Left kidney (tissue), 2 donors: Measurements from ENCODE around the gene TMIGD2. TPM values are rescaled to one million over a fixed set of nuclear protein-coding genes. Genes with fewer than 3 reads are reported as not detected.
"Not testable (repeated sequence)": the region's sequence is repeated elsewhere in the genome, so short reads cannot be mapped to it uniquely, and the experiment has no call there.

Experiments
- DNase-seq: peaks from one replicate; pipeline ENCODE4 v3.0.0-alpha.2; 2013
- polyA plus RNA-seq: library from polyadenylated mRNA; unstranded; fragments of 120-200 nt; gene quantifications from one replicate; pipeline ENCODE4 v1.2.1, GENCODE V29; 2013; ENCODE audit not compliant: insufficient read length

The TMIGD2 gene
- polyA plus RNA-seq, 1 donor: 0.42 TPM

DNA sequence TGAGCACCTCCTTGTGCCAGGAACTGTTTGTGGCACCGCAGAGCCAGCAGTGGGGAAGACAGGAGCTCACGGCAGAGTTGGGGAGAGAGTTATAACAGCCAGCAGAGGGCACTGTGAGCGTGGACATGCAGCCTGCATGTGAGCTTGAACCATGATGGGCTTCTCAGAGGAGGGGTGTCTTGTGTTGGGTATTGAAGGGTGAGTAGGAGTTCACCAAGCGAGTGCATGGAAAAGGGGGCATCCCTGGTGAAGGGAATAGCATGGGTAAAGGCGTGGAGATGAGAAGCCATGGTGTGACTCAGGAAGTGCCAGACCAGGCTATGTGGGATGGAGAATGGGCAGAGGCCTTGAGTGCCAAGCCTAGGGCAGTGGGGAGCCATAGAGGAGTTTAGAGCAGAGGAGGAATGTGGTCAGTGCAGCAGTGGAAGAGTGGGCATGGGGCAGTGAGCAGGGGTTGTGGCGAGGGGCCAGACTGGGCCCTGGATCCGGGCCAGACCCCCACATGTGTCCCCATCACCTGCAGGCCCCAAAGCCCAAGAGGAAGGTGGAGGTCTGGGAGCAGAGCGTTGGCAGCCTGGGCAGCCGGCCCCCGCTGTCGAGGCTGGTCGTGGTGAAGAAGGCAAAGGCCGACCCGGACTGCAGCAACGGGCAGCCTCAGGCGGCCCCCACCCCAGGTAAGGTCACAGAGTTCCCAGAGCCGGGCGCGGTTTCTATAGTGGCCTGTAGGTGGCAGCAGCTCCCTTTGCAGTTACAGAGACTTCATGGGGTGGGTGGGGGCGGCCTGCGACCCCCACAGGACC is 34.9 kb downstream of the TMIGD2 start:
- DNase-seq: no peak

GRCh38 chr19:4266253-4267000 is 35.8 kb downstream of the TMIGD2 start:
- no peak for DNase-seq

DNA sequence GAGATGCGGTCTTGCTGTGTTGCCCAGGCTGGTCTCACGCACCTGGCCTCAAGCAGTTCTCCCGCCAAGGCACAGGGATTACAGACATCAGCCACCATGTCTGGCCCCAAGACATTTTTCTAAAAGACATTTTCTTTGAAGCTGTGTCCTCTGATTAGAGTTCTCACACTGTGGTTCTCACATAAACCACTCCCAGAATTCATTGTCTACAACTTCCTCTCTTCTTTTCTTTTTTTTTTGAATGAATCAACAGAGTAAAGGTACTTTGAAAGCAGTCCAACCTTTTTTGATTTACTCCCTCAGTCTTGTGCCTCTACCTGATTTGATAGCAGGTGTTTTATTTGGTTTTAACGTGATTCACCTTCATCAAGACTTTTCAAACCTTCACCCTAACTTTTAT is 37.4 kb downstream of the TMIGD2 start:
- DNase-seq: no peak

DNA sequence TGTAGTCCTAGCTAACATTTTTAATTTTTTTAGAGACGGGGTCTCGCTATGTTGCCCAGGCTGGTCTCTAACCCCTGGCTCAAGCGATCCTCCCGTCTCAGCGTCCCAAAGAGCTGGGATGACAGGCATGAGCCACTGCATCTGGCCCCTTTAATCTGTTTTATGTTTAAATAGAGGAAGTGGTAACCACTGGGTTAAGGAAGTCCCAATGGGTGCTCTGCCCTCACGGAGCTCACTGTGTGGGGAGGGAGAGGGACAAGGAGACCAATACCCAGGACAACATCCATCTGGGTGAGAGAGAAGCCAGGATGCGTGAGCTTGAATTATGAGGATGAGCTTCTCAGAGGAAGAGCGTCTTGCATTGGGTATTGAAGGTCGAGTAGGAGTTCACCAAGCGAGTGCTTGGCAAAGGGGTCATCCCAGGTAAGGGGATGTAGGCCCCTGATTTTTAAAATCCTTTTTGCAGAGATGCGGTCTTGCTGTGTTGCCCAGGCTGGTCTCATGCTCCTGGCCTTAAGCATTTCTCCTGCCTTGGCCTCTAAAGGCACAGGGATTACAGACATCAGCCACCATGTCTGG is 41.5 kb downstream of the TMIGD2 start:
- DNase-seq: no peak

GRCh38 chr19:4258181-4258580 is 44.0 kb downstream of the TMIGD2 start:
- no peak for DNase-seq

DNA sequence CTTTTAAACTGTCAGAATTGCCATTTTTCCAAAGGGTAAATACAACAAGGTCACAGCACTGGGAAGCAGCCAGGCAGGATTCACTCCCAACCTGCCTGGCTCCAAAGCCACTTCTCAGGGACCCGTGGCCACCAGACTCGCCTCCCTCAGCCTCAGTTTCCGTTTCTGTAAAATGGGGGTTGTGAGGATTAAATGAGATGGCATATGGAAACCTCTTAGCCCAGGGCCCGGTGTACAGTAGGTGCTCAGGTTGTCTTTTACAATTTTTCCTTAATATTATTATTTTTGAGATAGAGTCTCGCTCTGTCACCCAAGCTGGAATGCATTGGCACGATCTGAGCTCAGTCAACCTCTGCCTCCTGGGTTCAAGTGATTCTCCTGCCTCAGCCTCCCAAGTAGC is 45.2 kb downstream of the TMIGD2 start:
- no peak for DNase-seq

DNA sequence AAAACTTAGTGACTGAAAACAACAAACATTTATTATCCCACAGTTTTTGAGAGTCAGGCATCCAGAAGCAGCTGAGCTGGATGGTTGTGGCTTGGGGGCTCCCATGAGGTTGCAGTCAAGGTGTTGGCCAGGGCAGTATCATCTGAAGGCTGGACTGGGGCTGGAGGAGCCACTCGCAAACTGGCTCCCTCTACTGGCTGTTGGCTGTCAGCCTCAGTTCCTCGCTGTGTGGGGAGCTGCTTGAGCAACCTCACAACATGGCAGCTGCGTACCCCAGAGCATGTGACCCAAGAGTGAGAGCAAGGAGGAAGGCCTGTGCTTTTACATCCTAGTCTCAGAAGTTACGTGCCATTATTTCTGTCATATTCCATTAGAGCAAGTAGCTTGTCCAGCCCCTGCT is 45.6 kb downstream of the TMIGD2 start:
- DNase-seq: no peak

GRCh38 chr19:4246767-4247593 is 55.2 kb downstream of the TMIGD2 start, which contains the start of gene YJU2:
Gene YJU2, plus strand, starts transcription at chr19:4247080. Its CDS starts 67 bp downstream, at chr19:4247147.
- peak; percentile 100 for DNase-seq

GRCh38 chr19:4245938-4246337 is 56.3 kb downstream of the TMIGD2 start:
- DNase-seq: not testable (repeated sequence)

Other genes with a start within 250 kb of the TMIGD2 start
- gene ZBTB7A, start 235.5 kb downstream of the TMIGD2 start, polyA plus RNA-seq: 7.9 TPM
- gene MAP2K2, start 178.3 kb downstream of the TMIGD2 start, polyA plus RNA-seq: 92.7 TPM
- gene CREB3L3, start 148.8 kb downstream of the TMIGD2 start, polyA plus RNA-seq: 1.00 TPM
- 16.3 TPM for gene SIRT6, start 119.8 kb downstream of the TMIGD2 start, polyA plus RNA-seq
- 1.4 TPM for gene ANKRD24, start 119.7 kb downstream of the TMIGD2 start, polyA plus RNA-seq
- gene EBI3, start 72.9 kb downstream of the TMIGD2 start, polyA plus RNA-seq: 0.35 TPM
- gene YJU2, start 55.3 kb downstream of the TMIGD2 start, polyA plus RNA-seq: 16.6 TPM
- 2.4 TPM for gene SHD, start 23.1 kb downstream of the TMIGD2 start, polyA plus RNA-seq
- gene FSD1, start 2.2 kb upstream of the TMIGD2 start, polyA plus RNA-seq: 7.2 TPM
- 23.3 TPM for gene STAP2, start 36.4 kb upstream of the TMIGD2 start, polyA plus RNA-seq
- 23.2 TPM for gene MPND, start 41.2 kb upstream of the TMIGD2 start, polyA plus RNA-seq
- 54.0 TPM for gene SH3GL1, start 98.2 kb upstream of the TMIGD2 start, polyA plus RNA-seq
- gene CHAF1A, start 100.3 kb upstream of the TMIGD2 start, polyA plus RNA-seq: 33.5 TPM
- 90.3 TPM for gene UBXN6, start 155.4 kb upstream of the TMIGD2 start, polyA plus RNA-seq
- gene HDGFL2, start 169.9 kb upstream of the TMIGD2 start, polyA plus RNA-seq: 58.8 TPM
- gene PLIN4, start 216.1 kb upstream of the TMIGD2 start, polyA plus RNA-seq: 1.3 TPM
- 5.3 TPM for gene PLIN5, start 232.8 kb upstream of the TMIGD2 start, polyA plus RNA-seq
- gene LRG1, start 237.6 kb upstream of the TMIGD2 start, polyA plus RNA-seq: 0.90 TPM